Thymus (tissue), 11 donors: ENCODE results near the gene MRGPRG. TPM values are rescaled to one million over a fixed set of nuclear protein-coding genes. Genes with fewer than 3 reads are reported as not detected.

Experiments
- DNase-seq, 9 donors: peaks; one replicate each; pipeline ENCODE4 v3.0.0-alpha.2; 2013; ENCODE audit warnings: low spot score in 9 of 9, low read depth in 6 of 9, missing footprints in 1 of 9
- H3K27ac ChIP-seq, 2 donors: one replicate each; pipeline ENCODE4 v1.5.1; 2013; ENCODE audit warnings: control low read depth in 1 of 2, low read depth in 1 of 2, low read length in 1 of 2, mild to moderate bottlenecking in 1 of 2, moderate library complexity in 1 of 2
- H3K27me3 ChIP-seq, 2 donors: one replicate each; pipeline ENCODE4 v1.5.1; 2013; ENCODE audit warnings: low read length in 1 of 2; ENCODE audit not compliant: control insufficient read depth in 2 of 2, insufficient read depth in 1 of 2
- H3K36me3 ChIP-seq, 2 donors: one replicate each; pipeline ENCODE4 v1.5.1; 2013; ENCODE audit warnings: low read length in 1 of 2, mild to moderate bottlenecking in 1 of 2, moderate library complexity in 1 of 2; ENCODE audit not compliant: control insufficient read depth in 2 of 2, insufficient read depth in 2 of 2
- H3K4me1 ChIP-seq, 2 donors: one replicate each; pipeline ENCODE4 v1.5.1; 2013; ENCODE audit warnings: low read length in 2 of 2; ENCODE audit not compliant: control insufficient read depth in 2 of 2, insufficient read depth in 2 of 2
- H3K4me3 ChIP-seq, 2 donors: one replicate each; pipeline ENCODE4 v1.5.1; 2013; ENCODE audit warnings: low read length in 2 of 2, control low read depth in 1 of 2, mild to moderate bottlenecking in 1 of 2
- H3K9me3 ChIP-seq, 2 donors: one replicate each; pipeline ENCODE4 v1.5.1; 2013; ENCODE audit warnings: low read length in 1 of 2, mild to moderate bottlenecking in 1 of 2; ENCODE audit not compliant: control insufficient read depth in 2 of 2, insufficient read depth in 1 of 2
- WGBS: extraction: QIAGEN DNeasy Blood & Tissue Kit; methylation state at CpG from one replicate; pipeline ENCODE4 v1.1.7; 2013; 5-methylcytosine and 5-hydroxymethylcytosine counted together
- polyA plus RNA-seq: library from polyadenylated mRNA; stranded (reverse); fragments of 200-250 nt; gene quantifications from one replicate; pipeline ENCODE4 v1.2.3, GENCODE V29; 2013
- total RNA-seq: library from RNA; stranded (reverse); fragments of 120-200 nt; gene quantifications from one replicate; pipeline ENCODE4 v1.2.4, GENCODE V29; 2013
- donor health status: healthy.

Gene MRGPRG
- total and polyA plus RNA-seq, 2 donors: not detected

- 100% methylated on average over 4 of the region's 4 CpGs for WGBS
- Histone ChIP-seq H3K9me3 (peaks cover 0 to 3% of the 10 kb centered on the region in 2 donors), H3K36me3 (no peaks in the 10 kb centered on the region), H3K27me3 (no peaks in the 10 kb centered on the region), H3K4me3 (no peak overlapping the region), H3K27ac (no peak overlapping the region), H3K4me1 (no peaks in the 10 kb centered on the region)
- DNase-seq: no peak
These were observed 36.2 kb downstream of the MRGPRG start for GRCh38 chr11:3182462-3182852.

- Histone ChIP-seq H3K4me3 (no peak overlapping the region), H3K27ac (no peak overlapping the region), H3K4me1 (no peaks in the 10 kb centered on the region), H3K36me3 (no peaks in the 10 kb centered on the region), H3K9me3 (peaks cover 0 to 3% of the 10 kb centered on the region in 2 donors), H3K27me3 (no peaks in the 10 kb centered on the region)
- DNase-seq: no peak
- 96% methylated on average over 12 of the region's 12 CpGs for WGBS
These were observed 36.7 kb downstream of the MRGPRG start for GRCh38 chr11:3181725-3182461.

DNA sequence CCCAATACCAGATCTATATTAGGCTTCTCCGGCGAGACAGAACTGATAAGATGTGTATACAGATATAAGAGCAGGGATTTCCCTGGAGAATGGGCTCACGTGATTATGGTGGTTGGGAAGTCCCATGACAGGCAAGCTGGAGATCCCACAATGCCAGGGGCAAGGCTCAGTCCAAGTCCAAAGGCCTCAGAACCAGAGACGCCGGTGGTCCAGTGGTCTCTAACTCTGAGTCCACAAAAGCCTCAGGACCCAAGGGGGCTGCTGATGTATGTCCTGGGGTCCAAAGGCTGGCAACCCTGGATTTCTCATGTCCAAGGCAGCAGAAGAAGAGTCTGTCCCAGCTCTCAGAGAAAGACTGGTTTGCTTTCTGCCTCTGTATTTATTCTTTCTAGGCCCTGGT, 37.7 kb downstream of the MRGPRG start:
- Histone ChIP-seq H3K27ac (no peak overlapping the region), H3K9me3 (peaks cover 1 to 8% of the 10 kb centered on the region in 2 donors), H3K36me3 (no peaks in the 10 kb centered on the region), H3K4me1 (no peaks in the 10 kb centered on the region), H3K27me3 (no peaks in the 10 kb centered on the region), H3K4me3 (no peak overlapping the region)
- WGBS: 98% methylated on average over 5 of the region's 5 CpGs
- DNase-seq: no peak

DNA sequence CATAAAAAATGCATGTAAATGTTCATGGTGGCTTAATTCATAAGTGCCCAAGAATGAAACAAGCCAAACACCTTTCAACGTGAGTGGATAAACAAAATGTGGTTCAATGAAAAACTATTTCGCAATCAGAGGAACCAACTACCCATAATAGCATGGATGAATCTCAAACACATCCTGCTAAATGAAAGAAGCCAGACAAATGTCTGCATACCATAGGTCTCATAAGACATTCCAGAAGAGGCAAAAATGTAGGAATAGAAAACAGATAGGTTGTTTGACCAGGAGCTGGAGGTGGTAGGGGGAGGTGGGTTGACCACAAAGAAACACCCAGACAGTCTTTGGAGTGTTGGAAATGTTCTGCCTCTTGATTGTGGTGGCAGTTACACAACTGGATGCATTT, 40.3 kb downstream of the MRGPRG start:
- H3K27me3 ChIP-seq: no peaks in the 10 kb centered on the region
- peaks cover 1 to 17% of the 10 kb centered on the region in 2 donors for H3K9me3 ChIP-seq
- H3K36me3 ChIP-seq: no peaks in the 10 kb centered on the region
- no peaks in the 10 kb centered on the region for H3K4me1 ChIP-seq
- no peak overlapping the region for H3K27ac ChIP-seq
- H3K4me3 ChIP-seq: no peak overlapping the region
- no peak for DNase-seq
- WGBS: 70% methylated on average over 2 of the region's 2 CpGs

DNA sequence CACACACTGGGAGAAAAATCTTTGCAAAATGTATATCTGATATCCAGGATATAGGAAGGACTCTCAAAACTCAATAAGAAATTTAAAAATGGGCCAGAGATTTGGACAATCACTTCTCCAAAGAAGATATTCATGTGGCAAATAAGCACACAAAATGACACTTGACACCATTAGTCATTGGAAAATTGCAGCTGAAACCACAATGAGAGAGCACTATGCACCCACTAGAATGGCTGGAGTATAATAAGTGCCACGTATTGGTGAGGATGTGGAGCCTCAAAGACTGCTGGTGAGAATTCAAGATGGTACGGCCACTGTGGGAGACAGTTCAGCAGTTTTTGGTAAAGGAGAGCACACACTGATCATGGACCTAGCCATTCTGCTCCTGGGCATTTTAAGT, 40.7 kb downstream of the MRGPRG start:
- no peak for DNase-seq
- 86% methylated on average over 2 of the region's 2 CpGs for WGBS
- Histone ChIP-seq H3K36me3 (no peaks in the 10 kb centered on the region), H3K9me3 (peaks cover 1 to 17% of the 10 kb centered on the region in 2 donors), H3K4me3 (no peak overlapping the region), H3K27ac (no peak overlapping the region), H3K4me1 (peaks cover 0 to 2% of the 10 kb centered on the region in 2 donors), H3K27me3 (no peaks in the 10 kb centered on the region)

- Histone ChIP-seq H3K36me3 (no peaks in the 10 kb centered on the region), H3K27me3 (no peaks in the 10 kb centered on the region), H3K9me3 (peaks cover 1 to 14% of the 10 kb centered on the region in 2 donors), H3K4me1 (peaks cover 11 to 14% of the 10 kb centered on the region in 2 donors), H3K27ac (no peak overlapping the region), H3K4me3 (no peak overlapping the region)
- no peak for DNase-seq
These were observed 42.1 kb downstream of the MRGPRG start for GRCh38 chr11:3176487-3176886.

DNA sequence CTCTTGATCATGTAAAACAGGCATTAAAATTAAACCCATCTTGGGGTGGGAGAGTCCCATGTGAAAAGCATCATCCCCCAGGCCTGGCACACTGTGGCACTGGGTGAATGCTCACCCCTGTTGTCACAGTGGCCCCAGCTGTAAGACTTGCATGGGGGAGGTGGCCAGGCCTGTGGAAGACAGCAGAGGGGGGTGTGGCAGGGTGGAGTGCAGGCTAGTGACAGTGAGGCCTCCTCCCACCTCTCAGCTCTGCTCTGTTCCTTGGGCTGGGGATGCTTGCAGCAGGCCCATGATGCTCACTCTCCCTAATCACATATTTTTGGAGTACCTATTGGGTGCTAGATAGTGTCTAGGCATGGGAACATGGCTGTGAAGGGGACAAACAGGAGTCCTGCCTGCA, 43.4 kb downstream of the MRGPRG start:
- Histone ChIP-seq H3K36me3 (no peaks in the 10 kb centered on the region), H3K4me1 (peaks cover 24 to 27% of the 10 kb centered on the region in 2 donors), H3K9me3 (peaks cover 1 to 14% of the 10 kb centered on the region in 2 donors), H3K4me3 (no peak overlapping the region), H3K27me3 (no peaks in the 10 kb centered on the region), H3K27ac (no peak overlapping the region)
- DNase-seq: no peak

- H3K4me3 ChIP-seq: no peak overlapping the region
- WGBS: 97% methylated on average over 3 of the region's 3 CpGs
These were observed 44.2 kb downstream of the MRGPRG start for GRCh38 chr11:3174387-3174786.

DNA sequence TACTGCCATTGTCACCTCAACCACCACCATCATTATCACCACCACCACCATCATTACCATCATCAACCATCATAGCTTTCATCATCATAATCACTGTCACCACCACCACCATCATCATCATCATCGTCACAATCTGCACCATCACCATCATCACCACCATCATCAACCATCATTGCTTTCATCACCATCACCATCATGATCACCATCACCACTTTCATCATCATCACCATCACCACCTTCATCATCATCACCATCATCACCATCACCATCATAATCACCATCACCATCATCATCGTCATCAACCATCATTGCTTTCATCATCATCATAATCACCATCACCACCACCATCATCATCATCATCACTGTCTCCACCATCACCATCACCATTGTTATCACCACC, 44.8 kb downstream of the MRGPRG start:
- H3K27me3 ChIP-seq: peaks cover 0 to 8% of the 10 kb centered on the region in 2 donors
- peaks cover 38 to 41% of the 10 kb centered on the region in 2 donors for H3K4me1 ChIP-seq
- H3K27ac ChIP-seq: no peak overlapping the region
- no peaks in the 10 kb centered on the region for H3K36me3 ChIP-seq
- no peak overlapping the region for H3K4me3 ChIP-seq
- peaks cover 1 to 14% of the 10 kb centered on the region in 2 donors for H3K9me3 ChIP-seq
- no peak for DNase-seq
- 95% methylated on average over 2 of the region's 2 CpGs for WGBS

More at GRCh38 chr11:3174387-3174786, 44.2 kb downstream of the MRGPRG start:
- DNase-seq: no peak
- Histone ChIP-seq H3K27ac (no peak overlapping the region), H3K36me3 (no peaks in the 10 kb centered on the region), H3K9me3 (peaks cover 1 to 14% of the 10 kb centered on the region in 2 donors), H3K4me1 (peaks cover 32 to 35% of the 10 kb centered on the region in 2 donors), H3K27me3 (peaks cover 0 to 2% of the 10 kb centered on the region in 2 donors)
